GM12874 (cell line): ENCODE measurements around the gene FAM181A.

Experiments used
- TF ChIP-seq, protein P1 (sequence below): IDR thresholded peaks from 2 replicates; pipeline ENCODE4 v1.5.1; 2011; ENCODE audit warnings: low read depth, mild to moderate bottlenecking, control low read depth, low read length, moderate library complexity; ENCODE audit not compliant: insufficient read depth

Gene FAM181A

DNA sequence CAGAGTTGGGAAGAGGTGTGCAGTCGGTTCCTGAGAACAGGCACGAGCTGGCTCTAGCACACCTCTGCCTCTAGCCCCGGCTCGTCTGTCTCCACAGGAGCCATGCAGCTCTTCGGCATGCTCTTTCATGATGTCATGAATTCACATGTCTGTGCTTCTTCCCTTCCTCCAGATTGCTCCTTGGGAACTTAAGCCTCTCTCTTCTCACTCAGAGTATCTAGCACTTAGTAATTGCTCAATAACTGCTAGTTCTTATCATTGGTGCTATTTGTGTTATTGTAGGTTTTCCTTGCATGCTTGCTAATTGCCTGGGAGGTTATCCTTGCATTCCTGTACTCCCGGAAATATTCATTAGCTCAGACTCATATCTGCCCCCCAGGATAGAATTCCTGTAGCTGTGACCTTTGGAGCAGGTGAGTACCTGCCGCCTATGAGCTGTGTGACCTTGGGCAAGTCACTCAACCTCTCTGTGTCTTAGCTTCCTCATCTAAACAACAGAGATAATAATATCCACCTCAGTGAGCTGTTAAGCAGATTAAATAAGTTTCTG, 19.5 kb downstream of the FAM181A start:
- TF ChIP-seq, protein P1, sequence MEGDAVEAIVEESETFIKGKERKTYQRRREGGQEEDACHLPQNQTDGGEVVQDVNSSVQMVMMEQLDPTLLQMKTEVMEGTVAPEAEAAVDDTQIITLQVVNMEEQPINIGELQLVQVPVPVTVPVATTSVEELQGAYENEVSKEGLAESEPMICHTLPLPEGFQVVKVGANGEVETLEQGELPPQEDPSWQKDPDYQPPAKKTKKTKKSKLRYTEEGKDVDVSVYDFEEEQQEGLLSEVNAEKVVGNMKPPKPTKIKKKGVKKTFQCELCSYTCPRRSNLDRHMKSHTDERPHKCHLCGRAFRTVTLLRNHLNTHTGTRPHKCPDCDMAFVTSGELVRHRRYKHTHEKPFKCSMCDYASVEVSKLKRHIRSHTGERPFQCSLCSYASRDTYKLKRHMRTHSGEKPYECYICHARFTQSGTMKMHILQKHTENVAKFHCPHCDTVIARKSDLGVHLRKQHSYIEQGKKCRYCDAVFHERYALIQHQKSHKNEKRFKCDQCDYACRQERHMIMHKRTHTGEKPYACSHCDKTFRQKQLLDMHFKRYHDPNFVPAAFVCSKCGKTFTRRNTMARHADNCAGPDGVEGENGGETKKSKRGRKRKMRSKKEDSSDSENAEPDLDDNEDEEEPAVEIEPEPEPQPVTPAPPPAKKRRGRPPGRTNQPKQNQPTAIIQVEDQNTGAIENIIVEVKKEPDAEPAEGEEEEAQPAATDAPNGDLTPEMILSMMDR, result no peak

- TF ChIP-seq, protein P1, result no peak
Observed at GRCh38 chr14:93947282-93947681, 20.1 kb downstream of the FAM181A start.

GRCh38 chr14:93949511-93950075, 22.4 kb downstream of the FAM181A start:
- TF ChIP-seq, protein P1, result no peak

DNA sequence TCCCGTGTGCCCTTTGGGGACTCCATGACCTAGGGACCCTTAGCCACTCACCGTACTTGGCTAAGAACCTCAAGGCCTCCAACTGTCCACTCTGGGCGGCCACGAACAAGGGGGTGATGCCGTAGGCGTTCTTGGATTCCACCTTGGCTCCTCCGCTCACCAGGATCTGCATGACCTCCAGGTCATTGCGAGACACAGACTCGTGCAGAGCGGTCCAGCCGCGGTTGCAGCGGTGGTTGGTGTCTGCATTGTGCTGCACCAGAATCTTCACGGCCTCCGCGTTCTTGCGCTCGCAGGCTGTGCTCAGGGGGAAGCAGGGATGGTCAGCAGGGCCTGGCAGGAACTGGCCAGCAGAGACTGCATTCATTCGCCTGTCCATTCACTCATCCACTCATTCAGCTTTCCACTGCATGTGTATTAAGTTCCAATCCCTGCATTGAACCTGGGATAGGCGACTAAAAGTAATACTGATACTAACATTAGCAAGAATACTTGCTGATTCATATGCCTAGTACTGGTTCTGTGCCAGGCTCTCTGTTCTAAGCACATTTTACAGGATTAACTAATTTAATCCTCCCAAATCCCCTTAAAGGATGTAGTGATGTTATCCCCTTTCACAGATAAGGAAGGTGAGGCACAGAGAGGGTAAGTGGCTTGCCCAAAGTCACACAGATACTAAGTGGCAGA, 23.9 kb downstream of the FAM181A start:
- TF ChIP-seq, protein P1, result no peak

DNA sequence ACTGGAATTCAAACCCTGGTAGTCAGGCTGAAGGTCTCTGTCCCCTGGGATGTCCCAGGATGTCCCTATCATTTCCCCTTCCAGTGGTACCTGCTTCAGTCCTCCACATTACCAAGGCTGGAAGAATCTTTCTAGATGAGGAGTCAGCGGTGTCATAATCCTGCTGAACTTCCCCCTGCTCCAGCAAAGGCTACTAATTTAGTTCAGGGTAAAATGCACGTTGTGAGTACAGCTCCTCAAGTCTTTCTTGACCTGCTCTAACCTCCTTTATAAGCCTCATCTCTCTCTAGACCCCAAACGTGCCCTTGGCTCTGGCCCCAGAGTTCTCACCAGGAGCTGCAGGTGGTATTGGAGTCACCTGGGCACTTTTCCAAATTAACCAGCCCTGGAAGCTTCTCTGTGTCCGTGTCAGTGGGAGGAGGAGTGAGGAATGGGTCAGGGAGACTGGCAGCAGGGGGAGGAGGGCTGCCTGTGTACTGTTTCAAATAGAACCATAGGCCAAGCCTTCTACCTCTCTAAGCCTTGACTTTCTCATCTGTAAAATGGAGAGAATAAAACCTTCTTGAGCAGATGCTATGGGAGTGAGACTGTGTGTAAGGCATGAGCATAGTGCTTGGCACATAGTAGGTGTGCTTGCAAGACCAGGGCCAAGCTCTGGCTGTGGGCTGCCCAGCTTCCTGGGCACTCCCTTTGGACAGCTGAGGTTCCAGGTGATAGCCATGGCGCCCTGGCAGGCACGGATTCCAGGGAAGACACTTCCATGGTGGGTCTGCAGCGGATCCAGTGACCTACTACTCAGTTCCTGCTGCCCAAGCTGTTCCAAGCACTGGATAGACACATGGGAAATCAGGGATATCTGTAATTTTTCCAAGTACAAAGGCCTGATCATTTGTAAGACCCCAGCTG, 24.7 kb downstream of the FAM181A start:
- TF ChIP-seq, protein P1, result no peak

- TF ChIP-seq, protein P1, result no peak
Observed at GRCh38 chr14:93952829-93953228, 25.7 kb downstream of the FAM181A start.

DNA sequence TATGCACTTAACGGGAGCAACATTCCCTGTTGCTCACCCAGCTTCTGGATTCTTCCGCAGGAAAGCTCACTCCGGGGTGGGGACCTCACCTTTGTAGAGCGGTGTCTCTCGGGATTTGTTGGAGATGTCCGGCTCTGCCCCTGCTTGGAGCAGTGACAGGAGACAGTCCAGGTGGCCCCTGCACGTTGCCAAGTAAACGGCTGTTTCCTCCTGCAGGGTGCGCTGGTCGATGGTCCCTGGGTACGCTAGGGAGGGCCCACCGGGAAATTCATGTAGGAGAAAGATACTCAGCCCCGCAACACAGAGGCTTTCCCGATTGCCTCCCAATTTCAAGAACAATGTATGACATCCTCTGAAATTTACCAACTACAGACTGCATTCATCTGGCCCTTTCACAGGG, 26.1 kb downstream of the FAM181A start:
- TF ChIP-seq, protein P1, result 0 out of 2 replicates have a peak, but pooled peaks have one; percentile 11
